Neutrophil (primary cell): ENCODE measurements around the gene FOXL3.
"Not testable (repeated sequence)": the region's sequence is repeated elsewhere in the genome, so short reads cannot be mapped to it uniquely, and the experiment has no call there.

Source experiments
- H3K27ac ChIP-seq: fragments of 200-600 bp; sonication (generic); 2 replicates; pipeline ENCODE4 v1.5.1; 2016; ENCODE audit warnings: mild to moderate bottlenecking, moderate library complexity
- H3K27me3 ChIP-seq: fragments of 200-600 bp; sonication (generic); 2 replicates; pipeline ENCODE4 v1.6.0; 2016; ENCODE audit warnings: mild to moderate bottlenecking
- H3K36me3 ChIP-seq: fragments of 200-600 bp; sonication (generic); 2 replicates; pipeline ENCODE4 v1.5.1; 2017
- H3K4me1 ChIP-seq, 2 experiments: fragments of 200-600 bp in 1 of 2; sonication (generic) in 1 of 2; 1 replicate in 1 of 2; 2 replicates in 1 of 2; pipeline versions ENCODE4 v1.5.1 to v1.6.1; 2013 to 2016; ENCODE audit warnings: low read depth in 1 of 2, low read length in 1 of 2, mild to moderate bottlenecking in 1 of 2, moderate library complexity in 1 of 2; ENCODE audit not compliant: control insufficient read depth in 1 of 2, insufficient read depth in 1 of 2
- H3K4me3 ChIP-seq, 2 experiments: fragments of 200-600 bp in 1 of 2; sonication (generic) in 1 of 2; 1 replicate in 1 of 2; 2 replicates in 1 of 2; pipeline ENCODE4 v1.5.1; 2013 to 2016; ENCODE audit warnings: low read depth in 1 of 2, low read length in 1 of 2, mild to moderate bottlenecking in 1 of 2, moderate library complexity in 1 of 2
- H3K9me3 ChIP-seq: fragments of 200-600 bp; sonication (generic); 2 replicates; pipeline ENCODE4 v1.5.1; 2016
- CTCF ChIP-seq: fragments of 200-600 bp; sonication (generic); IDR thresholded peaks from 2 replicates; pipeline ENCODE4 v1.5.1; 2016; ENCODE audit warnings: antibody characterized with exemption

FOXL3 gene

GRCh38 chr7:289756-290553 is at the start of gene FOXL3:
TSS of gene FOXL3 (plus strand) at chr7:290170. CDS start at chr7:290170, 0 bp downstream.
- Histone ChIP-seq H3K27me3 (peaks cover 94% of the 10 kb centered on the region), H3K4me1 (no peaks in the 10 kb centered on the region), H3K36me3 (no peaks in the 10 kb centered on the region), H3K4me3 (no peak within 1 kb of the TSS), H3K9me3 (no peaks in the 10 kb centered on the region), H3K27ac (no peak within 1 kb of the TSS)
- TF ChIP-seq CTCF = no peak

DNA sequence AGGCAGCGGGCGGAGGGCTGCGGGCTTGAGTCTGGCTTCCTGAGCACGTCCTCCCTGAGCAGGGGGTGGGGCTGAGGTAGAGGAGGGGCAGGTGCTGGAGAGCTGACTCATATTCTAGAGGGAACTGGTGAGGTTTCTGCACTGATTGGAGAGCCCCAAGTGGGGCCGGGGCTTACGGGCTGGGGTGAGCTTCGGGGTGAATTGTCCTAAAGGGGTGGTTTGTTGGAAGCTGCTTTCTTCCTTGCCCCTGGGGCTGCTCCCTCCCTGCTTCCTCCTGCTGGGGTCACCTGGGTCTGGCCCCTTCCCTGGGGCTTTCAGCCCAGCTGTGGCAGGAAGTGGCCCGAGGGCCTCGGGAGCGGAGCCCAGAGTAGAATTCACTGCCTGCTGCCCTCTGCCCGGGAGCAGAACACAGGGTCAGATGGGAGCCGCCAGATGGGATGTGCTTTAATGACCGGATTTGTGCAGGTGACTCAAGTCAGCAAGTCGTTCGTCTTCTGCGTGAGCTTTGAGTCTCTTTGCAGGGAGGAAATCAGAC is 49.0 kb upstream of the FOXL3 start:
- Histone ChIP-seq H3K27ac (no peak overlapping the region), H3K36me3 (no peaks in the 10 kb centered on the region)

GRCh38 chr7:241513-241912 is 48.5 kb upstream of the FOXL3 start:
- TF ChIP-seq CTCF = no peak
- Histone ChIP-seq H3K4me3 (no peak overlapping the region), H3K27ac (no peak overlapping the region), H3K4me1 (no peaks in the 10 kb centered on the region), H3K9me3 (no peaks in the 10 kb centered on the region), H3K27me3 (peaks cover 14% of the 10 kb centered on the region), H3K36me3 (no peaks in the 10 kb centered on the region)

More for the DNA sequence above, 49.0 kb upstream of the FOXL3 start:
- TF ChIP-seq CTCF = no peak
- H3K4me3 ChIP-seq = no peak overlapping the region
- H3K9me3 ChIP-seq = no peaks in the 10 kb centered on the region
- no peaks in the 10 kb centered on the region for H3K4me1 ChIP-seq
- H3K27me3 ChIP-seq = peaks cover 14% of the 10 kb centered on the region

GRCh38 chr7:242826-243579 is 47.0 kb upstream of the FOXL3 start:
- not testable (repeated sequence) for H3K4me1 ChIP-seq, H3K36me3 ChIP-seq, H3K9me3 ChIP-seq

DNA sequence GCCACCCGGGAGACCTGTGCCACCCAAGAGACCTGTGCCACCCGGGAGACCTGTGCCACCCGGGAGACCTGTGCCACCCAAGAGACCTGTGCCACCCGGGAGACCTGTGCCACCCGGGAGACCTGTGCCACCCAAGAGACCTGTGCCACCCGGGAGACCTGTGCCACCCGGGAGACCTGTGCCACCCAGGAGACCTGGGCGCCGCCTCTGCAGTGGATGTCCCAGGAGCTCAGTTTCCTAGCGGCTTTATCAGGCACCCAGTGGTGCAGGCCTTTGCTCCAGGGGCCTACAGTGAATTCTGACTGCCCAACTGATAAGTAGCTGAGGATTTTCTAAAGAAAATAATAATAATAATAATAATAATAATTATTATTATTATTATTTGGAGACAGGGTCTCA is 46.4 kb upstream of the FOXL3 start:
- peaks cover 14% of the 10 kb centered on the region for H3K27me3 ChIP-seq
- H3K9me3 ChIP-seq, H3K27ac ChIP-seq, H3K4me3 ChIP-seq, H3K4me1 ChIP-seq, H3K36me3 ChIP-seq: not testable (repeated sequence)

More at GRCh38 chr7:242826-243579, 47.0 kb upstream of the FOXL3 start:
- not testable (repeated sequence) for H3K27ac ChIP-seq, H3K4me3 ChIP-seq
- peaks cover 14% of the 10 kb centered on the region for H3K27me3 ChIP-seq

GRCh38 chr7:244974-245373 is 45.0 kb upstream of the FOXL3 start:
- no peaks in the 10 kb centered on the region for H3K36me3 ChIP-seq
- H3K27me3 ChIP-seq = peaks cover 14% of the 10 kb centered on the region
- no peaks in the 10 kb centered on the region for H3K4me1 ChIP-seq
- H3K9me3 ChIP-seq = no peaks in the 10 kb centered on the region
- H3K27ac ChIP-seq = no peak overlapping the region
- TF ChIP-seq CTCF = no peak
- no peak overlapping the region for H3K4me3 ChIP-seq
